HEK293 (cell line): ENCODE data around the gene TLR8.

Source experiments
- CTCF ChIA-PET: fragments of 350-600 bp; formaldehyde crosslinking; extraction: SDS; loops from one replicate; lab custom pipeline; 2021; ENCODE audit warnings: antibody characterized with exemption; lab: Yijun Ruan, JAX
- POLR2A ChIA-PET: fragments of 300-600 bp; formaldehyde crosslinking; extraction: SDS; loops from one replicate; lab custom pipeline; 2020; ENCODE audit warnings: antibody characterized with exemption, inconsistent platforms; lab: Yijun Ruan, JAX
- H3K27ac ChIP-seq: fragments of 200-500 bp; sonication (Bioruptor generic); 2 replicates; pipeline ENCODE4 v1.5.1; 2014; ENCODE audit warnings: low read depth, low read length, control low read depth, inconsistent platforms; ENCODE audit errors: extremely low read depth
- H3K36me3 ChIP-seq, 2 experiments: fragments of 200-500 bp in 1 of 2; sonication (Bioruptor generic) in 1 of 2; 1 replicate in 1 of 2; 2 replicates in 1 of 2; pipeline ENCODE4 v1.5.1; 2014 to 2017; ENCODE audit warnings: inconsistent platforms in 2 of 2, low read length in 2 of 2; ENCODE audit not compliant: control insufficient read depth in 2 of 2, insufficient read depth in 1 of 2
- H3K4me1 ChIP-seq: fragments of 200-500 bp; sonication (Bioruptor generic); 2 replicates; pipeline ENCODE4 v1.5.1; 2014; ENCODE audit warnings: mild to moderate bottlenecking, low read length, inconsistent platforms; ENCODE audit not compliant: control insufficient read depth, insufficient read depth
- H3K4me3 ChIP-seq: 2 replicates; pipeline ENCODE4 v1.5.1; 2011; ENCODE audit warnings: low read depth, mild to moderate bottlenecking, control low read depth, low read length, moderate library complexity
- H3K9me3 ChIP-seq: fragments of 200-500 bp; sonication (Bioruptor generic); 2 replicates; pipeline ENCODE4 v1.5.1; 2014; ENCODE audit warnings: low read depth, low read length, inconsistent platforms; ENCODE audit not compliant: control insufficient read depth, insufficient read depth
- KLF16 ChIP-seq: fragments of 450-650 bp; formaldehyde crosslinking; IDR thresholded peaks from 2 replicates; pipeline ENCODE4 v1.5.1; 2017; ENCODE audit warnings: missing biosample characterization, missing genetic modification characterization
- OVOL3 ChIP-seq: fragments of 450-650 bp; formaldehyde crosslinking; IDR thresholded peaks from 2 replicates; pipeline ENCODE4 v1.5.1; 2016; ENCODE audit warnings: missing biosample characterization, missing genetic modification characterization
- RBAK ChIP-seq: fragments of 450-650 bp; formaldehyde crosslinking; IDR thresholded peaks from 2 replicates; pipeline ENCODE4 v1.5.1; 2016; ENCODE audit warnings: missing biosample characterization, missing genetic modification characterization
- SALL2 ChIP-seq: fragments of 450-650 bp; formaldehyde crosslinking; IDR thresholded peaks from 2 replicates; pipeline ENCODE4 v1.5.0; 2017; ENCODE audit warnings: missing biosample characterization, mild to moderate bottlenecking, missing genetic modification characterization, borderline replicate concordance
- SCRT2 ChIP-seq: fragments of 450-650 bp; formaldehyde crosslinking; IDR thresholded peaks from 2 replicates; pipeline ENCODE4 v1.5.1; 2016; ENCODE audit warnings: missing biosample characterization, missing genetic modification characterization
- SP2 ChIP-seq: fragments of 450-650 bp; formaldehyde crosslinking; IDR thresholded peaks from 2 replicates; pipeline ENCODE4 v1.5.1; 2016; ENCODE audit warnings: missing biosample characterization, missing genetic modification characterization
- ZBTB21 ChIP-seq: fragments of 450-650 bp; formaldehyde crosslinking; IDR thresholded peaks from 2 replicates; pipeline ENCODE4 v1.5.1; 2017; ENCODE audit warnings: missing biosample characterization, missing genetic modification characterization
- ZBTB26 ChIP-seq: fragments of 450-650 bp; formaldehyde crosslinking; optimal IDR thresholded peaks from 2 replicates; pipeline ENCODE3; 2016; ENCODE audit warnings: missing biosample characterization, mild to moderate bottlenecking, missing genetic modification characterization
- ZNF10 ChIP-seq: fragments of 450-650 bp; formaldehyde crosslinking; IDR thresholded peaks from 2 replicates; pipeline ENCODE4 v1.5.1; 2017; ENCODE audit warnings: missing biosample characterization, missing genetic modification characterization
- ZNF248 ChIP-seq: fragments of 450-650 bp; formaldehyde crosslinking; IDR thresholded peaks from 2 replicates; pipeline ENCODE4 v1.5.1; 2017; ENCODE audit warnings: missing biosample characterization, missing genetic modification characterization
- ZNF274 ChIP-seq, 2 experiments: fragments of 200-500 bp in 1 of 2; fragments of 450-650 bp in 1 of 2; sonication (Bioruptor generic) in 1 of 2; formaldehyde crosslinking in 1 of 2; IDR thresholded peaks; 2 replicates each; pipeline versions ENCODE4 v1.5.1 to v1.6.1; 2014 to 2016; ENCODE audit warnings: borderline replicate concordance in 1 of 2, inconsistent platforms in 1 of 2, low read length in 1 of 2, missing biosample characterization in 1 of 2, missing genetic modification characterization in 1 of 2
- ZNF280C ChIP-seq: fragments of 450-650 bp; formaldehyde crosslinking; IDR thresholded peaks from 2 replicates; pipeline ENCODE4 v1.5.1; 2016; ENCODE audit warnings: missing biosample characterization, missing genetic modification characterization
- ZNF341 ChIP-seq: fragments of 450-650 bp; formaldehyde crosslinking; IDR thresholded peaks from 2 replicates; pipeline ENCODE4; 2016; ENCODE audit warnings: low read depth, missing biosample characterization, missing genetic modification characterization
- ZNF37A ChIP-seq: fragments of 450-650 bp; IDR thresholded peaks from 2 replicates; pipeline ENCODE4 v1.5.1; 2018; ENCODE audit warnings: missing biosample characterization, missing genetic modification characterization
- ZNF426 ChIP-seq: fragments of 450-650 bp; formaldehyde crosslinking; IDR thresholded peaks from 2 replicates; pipeline ENCODE4 v1.5.1; 2017; ENCODE audit warnings: missing biosample characterization, missing genetic modification characterization, mild to moderate bottlenecking, inconsistent platforms, moderate library complexity
- ZNF514 ChIP-seq: fragments of 450-650 bp; formaldehyde crosslinking; IDR thresholded peaks from 2 replicates; pipeline ENCODE4 v1.5.1; 2016; ENCODE audit warnings: missing biosample characterization, missing genetic modification characterization
- ZNF585B ChIP-seq: fragments of 450-650 bp; formaldehyde crosslinking; IDR thresholded peaks from 2 replicates; pipeline ENCODE4 v1.5.1; 2016; ENCODE audit warnings: missing biosample characterization, missing genetic modification characterization
- ZNF610 ChIP-seq: fragments of 450-650 bp; formaldehyde crosslinking; IDR thresholded peaks from 2 replicates; pipeline ENCODE4 v1.5.1; 2016; ENCODE audit warnings: missing biosample characterization, missing genetic modification characterization, borderline replicate concordance
- ZNF660 ChIP-seq: fragments of 450-650 bp; IDR thresholded peaks from 2 replicates; pipeline ENCODE4 v1.5.1; 2018; ENCODE audit warnings: missing biosample characterization, mild to moderate bottlenecking, missing genetic modification characterization
- TF ChIP-seq, protein P1 (sequence below): fragments of 450-650 bp; formaldehyde crosslinking; IDR thresholded peaks from 2 replicates; pipeline ENCODE4 v1.5.1; 2016; ENCODE audit warnings: missing biosample characterization, missing genetic modification characterization
- TF ChIP-seq, protein P2 (sequence below): fragments of 450-650 bp; formaldehyde crosslinking; IDR thresholded peaks from 2 replicates; pipeline ENCODE4 v1.5.1; 2016; ENCODE audit warnings: missing biosample characterization, missing genetic modification characterization, borderline replicate concordance

TLR8 gene

GRCh38 chrX:12917753-12918152, 11.3 kb downstream of the TLR8 start (continued):
- TF ChIP-seq ZNF280C (tag by site-specific recombination) (no peak), SP2 (tag by site-specific recombination) (no peak), ZNF10 (tag by site-specific recombination) (no peak), ZNF426 (no peak)

DNA sequence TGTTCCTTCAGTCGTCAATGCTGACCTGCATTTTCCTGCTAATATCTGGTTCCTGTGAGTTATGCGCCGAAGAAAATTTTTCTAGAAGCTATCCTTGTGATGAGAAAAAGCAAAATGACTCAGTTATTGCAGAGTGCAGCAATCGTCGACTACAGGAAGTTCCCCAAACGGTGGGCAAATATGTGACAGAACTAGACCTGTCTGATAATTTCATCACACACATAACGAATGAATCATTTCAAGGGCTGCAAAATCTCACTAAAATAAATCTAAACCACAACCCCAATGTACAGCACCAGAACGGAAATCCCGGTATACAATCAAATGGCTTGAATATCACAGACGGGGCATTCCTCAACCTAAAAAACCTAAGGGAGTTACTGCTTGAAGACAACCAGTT, 12.6 kb downstream of the TLR8 start:
- Histone ChIP-seq H3K27ac (no peak overlapping the region), H3K36me3 (no peaks in the 10 kb centered on the region), H3K4me3 (no peak overlapping the region), H3K9me3 (no peaks in the 10 kb centered on the region), H3K4me1 (no peaks in the 10 kb centered on the region)
- TF ChIP-seq ZNF248 (no peak), KLF16 (no peak), OVOL3 (tag by site-specific recombination) (no peak), ZNF274 (IDR thresholded peaks at IDR 0.05; ENCODE audit: low read length) (no peak), ZNF274 (tag by site-specific recombination; IDR thresholded peaks at IDR 0.05; ENCODE audit: borderline replicate concordance) (no peak), ZBTB21 (no peak), ZBTB26 (tag by site-specific recombination) (no peak), SCRT2 (tag by site-specific recombination) (no peak), ZNF610 (tag by site-specific recombination) (no peak), RBAK (no peak), SALL2 (tag by site-specific recombination) (no peak), ZNF660 (tag by site-specific recombination) (no peak), ZNF585B (tag by site-specific recombination) (no peak), ZNF37A (tag by site-specific recombination) (no peak), ZNF514 (tag by site-specific recombination) (no peak), ZNF341 (tag by site-specific recombination) (no peak)
- TF ChIP-seq, protein P1, sequence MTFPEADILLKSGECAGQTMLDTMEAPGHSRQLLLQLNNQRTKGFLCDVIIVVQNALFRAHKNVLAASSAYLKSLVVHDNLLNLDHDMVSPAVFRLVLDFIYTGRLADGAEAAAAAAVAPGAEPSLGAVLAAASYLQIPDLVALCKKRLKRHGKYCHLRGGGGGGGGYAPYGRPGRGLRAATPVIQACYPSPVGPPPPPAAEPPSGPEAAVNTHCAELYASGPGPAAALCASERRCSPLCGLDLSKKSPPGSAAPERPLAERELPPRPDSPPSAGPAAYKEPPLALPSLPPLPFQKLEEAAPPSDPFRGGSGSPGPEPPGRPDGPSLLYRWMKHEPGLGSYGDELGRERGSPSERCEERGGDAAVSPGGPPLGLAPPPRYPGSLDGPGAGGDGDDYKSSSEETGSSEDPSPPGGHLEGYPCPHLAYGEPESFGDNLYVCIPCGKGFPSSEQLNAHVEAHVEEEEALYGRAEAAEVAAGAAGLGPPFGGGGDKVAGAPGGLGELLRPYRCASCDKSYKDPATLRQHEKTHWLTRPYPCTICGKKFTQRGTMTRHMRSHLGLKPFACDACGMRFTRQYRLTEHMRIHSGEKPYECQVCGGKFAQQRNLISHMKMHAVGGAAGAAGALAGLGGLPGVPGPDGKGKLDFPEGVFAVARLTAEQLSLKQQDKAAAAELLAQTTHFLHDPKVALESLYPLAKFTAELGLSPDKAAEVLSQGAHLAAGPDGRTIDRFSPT (tag by site-specific recombination) = no peak
- TF ChIP-seq, protein P2, sequence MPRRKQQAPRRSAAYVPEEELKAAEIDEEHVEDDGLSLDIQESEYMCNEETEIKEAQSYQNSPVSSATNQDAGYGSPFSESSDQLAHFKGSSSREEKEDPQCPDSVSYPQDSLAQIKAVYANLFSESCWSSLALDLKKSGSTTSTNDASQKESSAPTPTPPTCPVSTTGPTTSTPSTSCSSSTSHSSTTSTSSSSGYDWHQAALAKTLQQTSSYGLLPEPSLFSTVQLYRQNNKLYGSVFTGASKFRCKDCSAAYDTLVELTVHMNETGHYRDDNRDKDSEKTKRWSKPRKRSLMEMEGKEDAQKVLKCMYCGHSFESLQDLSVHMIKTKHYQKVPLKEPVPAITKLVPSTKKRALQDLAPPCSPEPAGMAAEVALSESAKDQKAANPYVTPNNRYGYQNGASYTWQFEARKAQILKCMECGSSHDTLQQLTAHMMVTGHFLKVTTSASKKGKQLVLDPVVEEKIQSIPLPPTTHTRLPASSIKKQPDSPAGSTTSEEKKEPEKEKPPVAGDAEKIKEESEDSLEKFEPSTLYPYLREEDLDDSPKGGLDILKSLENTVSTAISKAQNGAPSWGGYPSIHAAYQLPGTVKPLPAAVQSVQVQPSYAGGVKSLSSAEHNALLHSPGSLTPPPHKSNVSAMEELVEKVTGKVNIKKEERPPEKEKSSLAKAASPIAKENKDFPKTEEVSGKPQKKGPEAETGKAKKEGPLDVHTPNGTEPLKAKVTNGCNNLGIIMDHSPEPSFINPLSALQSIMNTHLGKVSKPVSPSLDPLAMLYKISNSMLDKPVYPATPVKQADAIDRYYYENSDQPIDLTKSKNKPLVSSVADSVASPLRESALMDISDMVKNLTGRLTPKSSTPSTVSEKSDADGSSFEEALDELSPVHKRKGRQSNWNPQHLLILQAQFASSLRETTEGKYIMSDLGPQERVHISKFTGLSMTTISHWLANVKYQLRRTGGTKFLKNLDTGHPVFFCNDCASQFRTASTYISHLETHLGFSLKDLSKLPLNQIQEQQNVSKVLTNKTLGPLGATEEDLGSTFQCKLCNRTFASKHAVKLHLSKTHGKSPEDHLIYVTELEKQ (tag by site-specific recombination) = no peak
- POLR2A ChIA-PET = no interaction called here
- CTCF ChIA-PET = interaction anchor here (0.7 kb wide), 1 partner anchor 107 kb away, joined by 4 read pairs; no protein-coding TSS in a partner anchor
